Inferior parietal cortex (tissue), 1 donor: ENCODE results near the gene DISP3.

Experiments
- DNase-seq: peaks from one replicate; pipeline ENCODE4 v3.0.0-alpha.2; 2016; ENCODE audit errors: extremely low spot score

Gene DISP3

GRCh38 chr1:11461531-11462137, 17.3 kb upstream of the DISP3 start:
- DNase-seq: no peak

DNA sequence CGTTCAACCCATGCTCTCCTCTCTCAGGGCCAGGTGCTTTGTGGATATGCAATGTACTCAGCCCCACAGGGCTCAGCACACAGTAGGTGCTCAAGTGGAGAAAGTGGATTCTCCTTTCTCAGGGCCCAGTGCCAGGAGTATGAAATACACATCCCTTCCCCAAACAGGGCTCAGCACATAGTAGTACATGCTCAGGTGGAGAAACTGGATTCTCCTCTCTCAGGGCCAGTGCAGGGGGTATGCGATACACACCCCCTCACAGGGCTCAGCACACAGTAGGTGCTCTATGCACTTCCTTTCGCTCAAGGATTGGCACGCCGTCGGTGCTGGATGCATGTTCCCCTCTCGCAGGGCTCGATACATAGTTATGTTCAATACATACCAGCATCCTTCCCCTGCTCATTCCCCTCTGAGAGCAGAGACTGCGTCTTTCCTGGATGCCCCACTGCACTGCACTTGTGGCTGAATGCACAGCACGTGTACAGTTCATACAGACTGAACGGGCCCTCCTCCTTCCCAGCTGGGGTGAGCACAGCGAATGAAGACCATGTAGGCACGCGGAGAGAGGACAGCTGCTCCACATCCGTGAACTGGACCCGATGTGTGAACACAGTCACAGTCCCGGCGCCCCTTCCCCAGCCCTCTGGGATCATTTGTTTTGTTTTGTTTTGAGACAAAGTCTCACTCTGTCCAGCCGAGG, 16.6 kb upstream of the DISP3 start:
- no peak for DNase-seq

DNA sequence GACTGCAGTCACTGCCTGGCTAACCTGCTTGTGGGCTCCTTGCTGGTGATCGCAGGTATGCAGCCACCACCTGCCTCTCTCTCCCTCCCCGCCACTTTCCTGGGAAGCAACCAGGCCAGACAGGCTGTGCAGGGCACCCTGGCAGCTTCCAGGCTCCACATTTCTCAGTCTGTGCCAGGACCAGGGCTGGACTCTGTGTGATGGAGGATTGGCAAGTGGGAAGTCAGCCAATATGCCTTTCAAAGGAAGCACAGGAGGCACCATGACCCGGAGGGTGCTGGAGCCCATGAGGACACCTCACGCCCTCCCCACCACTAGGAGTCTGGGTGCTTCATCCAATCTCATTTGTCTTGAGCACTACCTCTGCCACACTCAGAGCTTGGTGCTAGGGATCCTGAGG, 15.8 kb upstream of the DISP3 start:
- no peak for DNase-seq

DNA sequence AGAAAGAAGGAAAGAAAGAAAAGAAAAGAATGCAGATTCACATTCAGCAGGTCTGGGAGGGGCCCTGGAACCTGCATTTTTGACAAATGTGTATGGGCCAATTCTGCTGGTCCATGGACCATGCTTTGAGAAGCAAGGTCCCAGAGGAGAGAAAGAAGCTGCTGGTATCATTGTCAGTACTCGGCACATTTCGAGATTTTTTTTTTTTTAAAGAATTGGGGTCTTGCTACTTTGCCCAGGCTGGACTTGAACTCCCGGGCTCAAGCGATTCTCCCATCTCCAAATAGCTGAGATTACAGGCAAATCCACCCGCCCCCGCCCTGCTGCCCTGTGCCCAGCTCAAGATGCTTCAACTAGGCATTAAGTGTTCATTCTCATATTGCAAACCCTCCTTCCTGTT, 13.6 kb upstream of the DISP3 start:
- DNase-seq: no peak

DNA sequence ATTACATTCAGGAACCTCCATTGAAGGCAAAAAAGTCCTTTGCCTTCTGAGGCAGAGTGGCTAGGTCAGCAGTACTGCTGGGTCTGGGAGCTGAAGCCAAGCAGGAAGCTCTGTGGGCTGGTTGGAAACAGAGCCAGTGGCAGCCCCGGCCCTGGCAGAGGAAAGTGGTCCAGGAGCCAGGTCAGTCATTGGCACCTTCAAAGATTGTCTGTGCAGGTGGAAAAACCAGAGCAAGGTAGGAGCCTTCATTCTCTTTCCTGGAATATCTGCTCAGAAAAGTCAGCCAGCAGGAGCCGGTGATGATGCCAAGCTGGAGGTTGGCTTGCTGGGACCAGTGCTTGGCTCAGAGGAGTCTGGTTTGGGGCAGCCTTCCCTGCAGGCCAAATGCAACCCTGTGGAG, 12.5 kb upstream of the DISP3 start:
- no peak for DNase-seq

- DNase-seq: no peak
Observed at GRCh38 chr1:11468878-11469277, 10.1 kb upstream of the DISP3 start.

DNA sequence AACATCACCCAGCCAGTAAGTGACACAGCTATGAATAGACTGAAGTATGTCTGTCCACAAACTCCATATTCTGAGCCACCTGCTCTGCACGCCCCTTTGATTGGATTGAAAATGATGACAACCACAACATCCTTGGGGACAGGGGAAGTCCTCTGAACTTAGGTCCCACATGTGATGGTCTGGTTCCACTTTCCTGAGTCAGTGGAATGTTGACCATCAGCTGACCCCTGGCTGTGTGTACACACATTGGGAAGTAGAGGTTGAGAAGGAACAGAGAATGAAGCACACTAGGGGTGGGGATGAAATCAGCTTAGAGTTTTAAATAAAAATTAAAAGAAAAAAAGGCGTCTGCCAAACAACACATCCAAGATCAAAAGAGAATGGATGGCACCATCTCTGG, 8.0 kb upstream of the DISP3 start:
- no peak for DNase-seq

GRCh38 chr1:11471473-11471872, 7.5 kb upstream of the DISP3 start:
- no peak for DNase-seq

- no peak for DNase-seq
Observed at GRCh38 chr1:11472284-11472683, 6.7 kb upstream of the DISP3 start.

- no peak for DNase-seq
Observed at GRCh38 chr1:11472741-11473140, 6.2 kb upstream of the DISP3 start.

DNA sequence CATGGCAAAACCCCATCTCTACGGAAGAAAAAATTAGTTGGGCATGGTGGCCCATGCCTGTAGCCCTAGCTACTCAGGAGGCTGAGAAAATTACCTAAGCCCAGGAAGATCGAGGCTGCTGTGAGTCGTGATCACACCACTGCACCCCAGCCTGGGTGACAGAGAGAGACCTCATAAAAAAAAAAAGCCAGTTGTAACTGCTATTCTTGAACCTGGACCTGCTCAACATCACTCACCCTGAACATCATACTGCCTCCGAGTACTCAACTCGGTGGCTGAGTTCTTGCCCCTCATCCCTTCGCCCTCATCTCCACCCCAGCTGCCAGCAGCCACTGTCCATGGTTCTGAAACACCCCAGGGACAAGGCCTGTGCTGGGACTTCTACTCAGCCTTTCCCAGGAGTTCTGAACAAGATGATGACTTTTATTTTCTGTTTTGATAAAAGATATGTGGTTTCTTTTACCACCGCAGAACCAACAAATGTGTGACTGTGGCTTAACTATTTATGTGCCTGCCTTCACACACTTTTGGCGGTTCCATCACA, 5.4 kb upstream of the DISP3 start:
- DNase-seq: no peak

GRCh38 chr1:11474826-11475225, 4.1 kb upstream of the DISP3 start:
- DNase-seq: no peak

DNA sequence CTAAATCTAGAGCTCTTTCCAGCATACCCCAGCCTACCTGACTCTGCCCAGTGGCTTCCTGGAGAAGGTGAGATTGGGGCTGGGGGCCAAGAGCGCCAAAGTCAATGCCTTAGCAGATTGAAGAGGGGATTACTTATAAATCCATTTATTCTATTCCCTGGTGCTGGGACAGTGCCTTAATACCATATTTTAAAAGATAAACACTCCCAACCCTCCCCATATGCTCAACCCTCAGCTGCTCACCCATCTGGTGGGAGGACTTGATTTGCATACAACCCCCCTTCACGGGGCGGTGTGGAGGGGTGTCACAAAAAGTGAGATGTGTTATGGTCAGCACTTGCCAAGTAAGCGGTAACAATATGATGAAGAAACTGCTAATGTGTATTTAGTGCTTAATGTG, 3.2 kb upstream of the DISP3 start:
- no peak for DNase-seq

- DNase-seq: no peak
Observed at GRCh38 chr1:11479375-11479979, 522 bp downstream of the DISP3 start.

- DNase-seq: no peak
Observed at GRCh38 chr1:11481019-11481418, 2.1 kb downstream of the DISP3 start.

DNA sequence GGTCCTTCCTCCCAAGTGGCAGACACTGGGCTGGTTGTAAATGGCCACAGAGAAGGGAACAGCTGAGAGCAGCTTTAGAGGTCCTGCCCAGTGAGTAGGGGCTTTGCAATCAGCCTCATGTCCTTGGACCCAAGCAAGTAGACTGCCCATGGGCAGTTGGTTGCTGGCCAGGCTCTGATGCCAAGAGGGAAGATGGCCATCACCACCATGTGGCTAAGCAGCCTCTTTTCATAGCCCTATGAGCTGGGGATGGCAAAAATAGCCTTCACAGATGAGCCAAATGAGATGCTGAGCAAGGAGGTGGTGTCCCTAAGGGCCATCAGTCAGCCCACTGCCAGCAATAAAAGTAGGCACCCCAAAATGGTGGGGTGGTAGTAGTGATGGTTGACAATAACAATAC, 3.2 kb downstream of the DISP3 start:
- DNase-seq: no peak

- DNase-seq: no peak
Observed at GRCh38 chr1:11482701-11483479, 3.9 kb downstream of the DISP3 start.

DNA sequence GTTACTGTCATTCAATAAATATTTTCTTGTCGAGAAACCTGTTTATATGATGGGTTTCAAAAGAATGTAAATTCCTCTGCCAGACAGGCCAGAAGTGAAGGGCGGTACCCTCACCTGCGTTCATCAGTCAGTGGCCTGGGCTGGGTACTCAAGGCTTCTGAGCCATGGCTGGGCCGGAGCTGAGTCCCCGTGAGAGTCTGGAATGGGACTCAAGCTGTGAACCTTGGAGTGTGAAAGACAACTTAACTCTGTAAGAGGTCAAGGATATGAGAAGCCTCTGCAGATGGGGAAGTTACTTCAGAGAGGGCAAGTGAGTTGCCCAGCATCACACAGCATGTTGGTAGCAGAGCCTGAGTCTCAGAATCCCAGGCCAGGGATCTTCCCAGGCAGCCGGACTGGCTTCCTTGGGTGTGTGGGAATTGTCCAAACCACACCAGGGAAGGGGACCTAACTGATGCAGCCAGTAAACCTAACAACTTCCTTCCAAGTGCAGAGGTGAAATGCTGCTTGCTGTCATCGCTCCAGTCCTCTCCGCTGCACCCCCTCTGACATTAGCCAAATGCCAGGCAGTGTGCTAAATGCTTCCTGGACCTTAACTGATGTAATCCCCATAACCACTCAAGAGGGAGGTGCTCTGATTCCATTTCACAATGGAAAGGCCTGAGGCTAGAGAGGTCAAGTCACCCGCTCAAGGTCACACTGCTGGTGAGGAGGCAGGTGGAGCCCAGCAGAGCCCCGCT, 4.8 kb downstream of the DISP3 start:
- no peak for DNase-seq

DNA sequence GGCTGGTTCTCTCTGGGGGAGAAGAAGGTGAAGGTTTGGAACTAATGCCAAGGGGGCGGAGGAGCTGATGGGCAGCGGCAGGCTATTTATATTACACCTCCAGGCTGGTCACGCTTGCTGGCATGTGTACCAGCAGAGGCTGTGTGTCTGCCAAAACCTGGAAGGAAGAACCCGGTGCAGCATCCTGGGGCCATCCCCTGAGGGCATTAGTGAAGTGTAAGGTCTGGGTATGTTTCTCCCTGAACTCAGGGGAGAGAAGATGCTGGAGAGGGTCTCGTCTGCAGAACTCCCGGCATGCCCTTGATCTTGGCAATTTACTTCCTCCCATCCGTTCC, 5.3 kb downstream of the DISP3 start:
- DNase-seq: no peak

DNA sequence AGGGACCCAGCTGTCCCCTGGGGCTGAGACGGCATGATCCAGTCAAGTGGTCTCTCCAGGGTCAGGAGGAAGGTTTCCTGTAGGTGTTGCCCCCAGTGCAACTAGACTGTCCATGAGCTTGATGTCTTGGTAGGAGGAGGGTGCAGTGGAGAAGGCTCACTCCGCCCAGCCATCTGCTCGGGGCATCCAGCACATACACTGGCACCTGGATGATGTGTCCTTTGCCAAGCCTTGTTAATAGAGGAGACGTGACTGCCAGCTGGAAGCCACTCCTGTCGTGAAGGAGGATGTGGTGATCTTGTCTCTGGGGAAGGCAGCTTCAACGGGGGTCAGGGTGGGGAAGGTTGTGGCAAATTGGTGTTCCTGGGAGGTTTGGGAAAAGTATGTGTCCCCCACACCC, 6.2 kb downstream of the DISP3 start:
- DNase-seq: no peak

- DNase-seq: no peak
Observed at GRCh38 chr1:11486231-11487009, 7.5 kb downstream of the DISP3 start.
